SU-DHL-6 (cell line): ENCODE results near the gene HES4.

Experiments
- CTCF ChIP-seq: fragments of 200-600 bp; sonication (generic); IDR thresholded peaks from one replicate; pipeline ENCODE4 v1.5.1; 2017; ENCODE audit warnings: antibody characterized with exemption, mild to moderate bottlenecking, low read length, moderate library complexity; ENCODE audit not compliant: insufficient read depth, poor library complexity, severe bottlenecking
- EZH2phosphoT487 ChIP-seq: fragments of 200-600 bp; sonication (generic), shearing (Covaris generic); conservative IDR thresholded peaks from 2 replicates; pipeline ENCODE4 v1.6.1; 2018; ENCODE audit warnings: mild to moderate bottlenecking, antibody characterized with exemption, low read length, moderate library complexity, mixed read lengths

DNA sequence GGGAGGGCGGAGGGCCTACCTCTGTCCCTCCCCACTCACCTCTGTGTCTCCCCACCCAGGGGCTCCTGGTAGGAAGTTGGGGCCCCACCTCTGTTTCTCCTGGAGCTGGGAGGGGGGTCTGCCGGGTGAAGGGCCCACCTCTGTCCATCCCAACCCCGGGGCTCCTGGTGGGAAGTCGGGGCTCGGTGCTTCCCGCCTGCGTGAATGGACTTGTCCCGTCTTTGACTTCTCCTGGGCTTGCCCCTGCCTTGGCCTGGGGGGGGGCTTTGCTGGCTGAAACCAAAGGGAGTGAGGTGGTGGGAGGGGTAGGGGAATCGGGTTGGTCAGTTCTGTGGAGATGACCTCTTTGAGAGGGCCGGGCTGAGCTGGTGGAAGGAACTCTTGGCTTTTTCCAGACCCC lies 25.8 kb upstream of the HES4 start:
- TF ChIP-seq CTCF (no peak), EZH2phosphoT487 (no peak)
